ENCODE measurements around the gene INPP5D. TPM values are rescaled to one million over a fixed set of nuclear protein-coding genes. Genes with fewer than 3 reads are reported as not detected.

Gene INPP5D
- total RNA-seq, 1 experiment from 2014 or later = 0.74 TPM

DNA sequence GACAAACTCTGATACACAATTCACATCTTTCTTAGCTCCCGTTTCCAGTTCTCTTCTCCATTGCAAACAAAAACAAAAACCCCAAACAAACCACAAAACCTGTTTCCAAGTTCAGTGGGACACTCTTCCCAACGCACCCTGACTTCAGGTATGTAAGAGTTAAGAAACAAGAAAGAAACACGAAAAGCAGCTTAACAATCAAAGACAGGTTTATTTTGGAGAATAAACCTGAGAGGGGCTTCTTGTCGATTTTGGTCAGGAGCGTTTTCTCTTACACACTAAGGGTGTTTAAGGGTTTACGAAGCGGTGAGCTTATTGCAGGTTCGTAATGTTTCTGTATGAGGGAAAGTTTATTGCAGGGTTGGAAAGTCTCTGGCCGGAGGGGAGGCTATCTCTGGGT lies 190.4 kb downstream of the INPP5D start:
- Histone ChIP-seq H3K4me3 (no peak overlapping the region), H3K27me3 (ENCODE audit: insufficient read depth, low read depth) (no peaks in the 10 kb centered on the region), H3K79me2 (ENCODE audit: low read depth) (peaks cover 41% of the 10 kb centered on the region), H3K27ac (no peak overlapping the region), H3K9me2 (ENCODE audit: insufficient read depth) (no peaks in the 10 kb centered on the region), H3K9me3 (ENCODE audit: insufficient read depth, low read depth) (no peaks in the 10 kb centered on the region), H2AFZ (no peak overlapping the region), H4K20me1 (ENCODE audit: insufficient read depth) (peaks cover 17% of the 10 kb centered on the region; the same call in 1 of the 2 replicates), H3K4me1 (replicated peaks; ENCODE audit: insufficient read depth) (peaks cover 67% of the 10 kb centered on the region), H3F3A (ENCODE audit: insufficient read depth, low read depth) (peaks cover 50% of the 10 kb centered on the region), H3K36me3 (ENCODE audit: low read depth) (peaks cover 15% of the 10 kb centered on the region), H3K4me2 (no peak overlapping the region)
- TF ChIP-seq EZH2 (IDR thresholded peaks at IDR 0.05; ENCODE audit: low read depth) = no peak
- intact Hi-C loops (cut with micrococcal nuclease; ENCODE audit: unreplicated experiment) = loop anchor here (5.0 kb wide), 5 partner anchors 102 to 698 kb away; partner anchors contain the start of genes DGKD, EIF4E2, TIGD1 and UGT1A6
- DNase-seq = no peak
- BruUV-seq (replicated peaks) = no TSS peak
- POLR2A ChIA-PET (ENCODE audit: unreplicated experiment) = no interaction called here
- CTCF ChIA-PET = interaction anchor here (1.0 to 1.5 kb wide), 2 partner anchors 269 to 398 kb away, joined by 3 to 4 read pairs; no protein-coding TSS in a partner anchor

DNA sequence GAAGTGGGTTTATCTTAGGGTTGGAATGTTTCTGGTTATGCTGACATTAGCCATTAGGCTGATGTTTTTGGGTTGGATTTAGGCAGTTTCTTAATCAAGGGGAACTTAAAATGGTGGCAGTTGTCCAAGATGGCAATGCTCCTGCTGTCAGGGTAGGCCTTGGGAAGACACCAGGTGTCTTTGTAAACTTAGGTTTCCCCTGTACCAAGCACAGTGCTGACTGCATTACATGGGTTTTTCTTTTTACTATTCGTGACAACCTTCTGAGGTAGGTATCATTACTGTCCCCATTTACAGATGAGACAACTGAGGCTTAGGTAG lies 190.8 kb downstream of the INPP5D start:
- no peak overlapping the region for H2AFZ ChIP-seq
- CTCF ChIA-PET = interaction anchor here (0.6 to 1.5 kb wide), 3 partner anchors 269 to 582 kb away, joined by 3 to 4 read pairs (median 3); no protein-coding TSS in a partner anchor
- no peaks in the 10 kb centered on the region for H3K9me2 ChIP-seq (ENCODE audit: insufficient read depth)
- POLR2A ChIA-PET (ENCODE audit: unreplicated experiment) = interaction anchor here (0.6 to 1.0 kb wide), 3 partner anchors 8 to 394 kb away, joined by 3 to 4 read pairs (median 4); no protein-coding TSS in a partner anchor
- H3K4me3 ChIP-seq = no peak overlapping the region
- peaks cover 17% of the 10 kb centered on the region for H3K36me3 ChIP-seq (ENCODE audit: low read depth)
- BruUV-seq (replicated peaks) = no TSS peak
- H3K27ac ChIP-seq = peak overlapping the region; percentile 62; the same call in 1 of the 2 replicates
- TF ChIP-seq, protein P1, sequence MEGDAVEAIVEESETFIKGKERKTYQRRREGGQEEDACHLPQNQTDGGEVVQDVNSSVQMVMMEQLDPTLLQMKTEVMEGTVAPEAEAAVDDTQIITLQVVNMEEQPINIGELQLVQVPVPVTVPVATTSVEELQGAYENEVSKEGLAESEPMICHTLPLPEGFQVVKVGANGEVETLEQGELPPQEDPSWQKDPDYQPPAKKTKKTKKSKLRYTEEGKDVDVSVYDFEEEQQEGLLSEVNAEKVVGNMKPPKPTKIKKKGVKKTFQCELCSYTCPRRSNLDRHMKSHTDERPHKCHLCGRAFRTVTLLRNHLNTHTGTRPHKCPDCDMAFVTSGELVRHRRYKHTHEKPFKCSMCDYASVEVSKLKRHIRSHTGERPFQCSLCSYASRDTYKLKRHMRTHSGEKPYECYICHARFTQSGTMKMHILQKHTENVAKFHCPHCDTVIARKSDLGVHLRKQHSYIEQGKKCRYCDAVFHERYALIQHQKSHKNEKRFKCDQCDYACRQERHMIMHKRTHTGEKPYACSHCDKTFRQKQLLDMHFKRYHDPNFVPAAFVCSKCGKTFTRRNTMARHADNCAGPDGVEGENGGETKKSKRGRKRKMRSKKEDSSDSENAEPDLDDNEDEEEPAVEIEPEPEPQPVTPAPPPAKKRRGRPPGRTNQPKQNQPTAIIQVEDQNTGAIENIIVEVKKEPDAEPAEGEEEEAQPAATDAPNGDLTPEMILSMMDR (conservative IDR thresholded peaks at IDR 0.05) = no peak
- TF ChIP-seq EZH2 (IDR thresholded peaks at IDR 0.05; ENCODE audit: low read depth) = no peak
- H3F3A ChIP-seq (ENCODE audit: insufficient read depth, low read depth) = peaks cover 47% of the 10 kb centered on the region
- 0 out of 2 replicates have a peak overlapping the region, but pooled peaks have one; percentile 41 for H3K4me2 ChIP-seq
- DNase-seq = no peak
- no peaks in the 10 kb centered on the region for H3K27me3 ChIP-seq (ENCODE audit: insufficient read depth, low read depth)
- peaks cover 20% of the 10 kb centered on the region; the same call in 1 of the 2 replicates for H4K20me1 ChIP-seq (ENCODE audit: insufficient read depth)
- H3K9me3 ChIP-seq (ENCODE audit: insufficient read depth, low read depth) = no peaks in the 10 kb centered on the region
- H3K4me1 ChIP-seq (replicated peaks; ENCODE audit: insufficient read depth) = peaks cover 63% of the 10 kb centered on the region
- peaks cover 45% of the 10 kb centered on the region for H3K79me2 ChIP-seq (ENCODE audit: low read depth)
- intact Hi-C loops (cut with micrococcal nuclease; ENCODE audit: unreplicated experiment) = loop anchor here (1.0 to 5.0 kb wide), 10 partner anchors 85 to 699 kb away; partner anchors contain the start of genes DGKD, EIF4E2, TIGD1 and UGT1A6

DNA sequence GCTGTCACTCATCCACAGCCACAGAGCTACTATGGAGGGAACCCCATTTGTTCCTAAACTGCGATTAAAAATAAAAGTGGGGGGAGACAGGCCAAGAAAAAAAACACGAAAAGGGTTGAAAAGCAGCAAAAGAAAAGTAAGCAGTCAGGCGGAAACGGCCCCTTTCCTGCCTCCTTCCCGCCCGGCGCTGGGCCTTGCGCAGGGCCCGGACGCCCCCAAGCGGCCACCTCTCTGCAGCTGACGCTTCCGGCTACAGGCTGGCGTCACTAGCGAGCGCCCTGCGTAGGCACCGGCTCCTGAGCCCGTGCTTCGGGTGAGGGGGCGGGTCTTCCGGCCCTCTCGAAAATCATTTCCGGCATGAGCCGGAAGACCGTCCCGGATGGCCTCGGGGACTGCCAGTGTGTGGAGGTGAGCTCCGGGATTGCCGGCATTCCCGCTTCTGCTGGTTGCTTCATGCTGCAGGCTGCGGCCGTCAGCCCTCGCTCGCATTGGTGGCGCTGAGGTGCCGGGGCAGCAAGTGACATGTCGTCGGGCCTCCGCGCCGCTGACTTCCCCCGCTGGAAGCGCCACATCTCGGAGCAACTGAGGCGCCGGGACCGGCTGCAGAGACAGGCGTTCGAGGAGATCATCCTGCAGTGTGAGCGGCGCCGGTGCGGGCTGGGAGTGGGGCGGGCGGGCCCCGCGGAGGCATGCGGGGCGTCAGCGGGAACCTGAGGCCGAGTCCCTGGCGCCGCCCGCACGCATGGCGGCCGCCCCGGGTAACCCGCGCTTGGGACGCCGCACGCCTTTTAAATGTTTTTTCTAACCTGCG lies 191.4 kb downstream of the INPP5D start, which contains the start of gene ATG16L1:
Gene ATG16L1, plus strand, starts transcription at position 368 of the 811 bp plus-strand sequence. Its CDS starts 155 bp downstream, at position 523.
- peak within 1 kb of the TSS; percentile 80 for H2AFZ ChIP-seq
- POLR2A ChIA-PET (ENCODE audit: unreplicated experiment) = interaction anchor here (0.6 to 1.0 kb wide), 4 partner anchors 9 to 394 kb away, joined by 3 to 4 read pairs (median 4); no protein-coding TSS in a partner anchor
- BruUV-seq (replicated peaks) = no TSS peak

More for the DNA sequence above, 191.4 kb downstream of the INPP5D start, which contains the start of gene ATG16L1:
- H3K36me3 ChIP-seq (ENCODE audit: low read depth) = peaks cover 23% of the 10 kb centered on the region
- intact Hi-C loops (cut with micrococcal nuclease; ENCODE audit: unreplicated experiment) = loop anchor here (1.0 to 5.0 kb wide), 11 partner anchors 85 to 699 kb away; partner anchors contain the start of genes DGKD, EIF4E2, TIGD1 and UGT1A6
- H3F3A ChIP-seq (ENCODE audit: insufficient read depth, low read depth) = peaks cover 42% of the 10 kb centered on the region
- peak within 1 kb of the TSS; percentile 62 for H3K27ac ChIP-seq
- DNase-seq = peak; percentile 96 to 99
- H3K4me2 ChIP-seq = peak within 1 kb of the TSS; percentile 79
- H4K20me1 ChIP-seq (ENCODE audit: insufficient read depth) = peaks cover 23% of the 10 kb centered on the region; the same call in 1 of the 2 replicates
- H3K4me1 ChIP-seq (replicated peaks; ENCODE audit: insufficient read depth) = peaks cover 58% of the 10 kb centered on the region
- CTCF ChIA-PET = interaction anchor here (0.5 to 1.5 kb wide), 9 partner anchors 202 to 581 kb away, joined by 3 to 7 read pairs (median 4); no protein-coding TSS in a partner anchor
- TF ChIP-seq, protein P1 (conservative IDR thresholded peaks at IDR 0.05) = peak; percentile 94
- no peak for TF ChIP-seq EZH2 (IDR thresholded peaks at IDR 0.05; ENCODE audit: low read depth)
- peak within 1 kb of the TSS; percentile 94 for H3K4me3 ChIP-seq
- no peaks in the 10 kb centered on the region for H3K9me3 ChIP-seq (ENCODE audit: insufficient read depth, low read depth)
- H3K27me3 ChIP-seq (ENCODE audit: insufficient read depth, low read depth) = no peaks in the 10 kb centered on the region
- H3K9me2 ChIP-seq (ENCODE audit: insufficient read depth) = no peaks in the 10 kb centered on the region
- peaks cover 50% of the 10 kb centered on the region for H3K79me2 ChIP-seq (ENCODE audit: low read depth)

Measured in PC-9 (cell line).